Chondrocyte (in vitro differentiated cells): ENCODE measurements around the gene NOL9. TPM values are rescaled to one million over a fixed set of nuclear protein-coding genes. Genes with fewer than 3 reads are reported as not detected.

Source experiments
- DNase-seq: peaks from one replicate; pipeline ENCODE4 v3.0.0; 2021; ENCODE audit warnings: mixed read lengths, low spot score
- H3K27ac Mint-ChIP-seq: one replicate; pipeline ENCODE4 v1.8.0; 2021; ENCODE audit warnings: mild to moderate bottlenecking, moderate library complexity, mixed read lengths; ENCODE audit not compliant: unreplicated experiment
- H3K27me3 Mint-ChIP-seq: 2 replicates; pipeline ENCODE4 v1.8.0; 2021; ENCODE audit warnings: low read depth, mixed read lengths
- H3K36me3 Mint-ChIP-seq: 2 replicates; pipeline ENCODE4 v1.8.0; 2021; ENCODE audit warnings: low read depth, mixed read lengths
- H3K4me1 Mint-ChIP-seq: 2 replicates; pipeline ENCODE4 v1.8.0; 2021; ENCODE audit warnings: low read depth, mild to moderate bottlenecking, mixed read lengths
- H3K4me3 Mint-ChIP-seq: one replicate; pipeline ENCODE4 v1.8.0; 2021; ENCODE audit warnings: mild to moderate bottlenecking, moderate library complexity, mixed read lengths; ENCODE audit not compliant: unreplicated experiment
- H3K9me3 Mint-ChIP-seq: 2 replicates; pipeline ENCODE4 v1.8.0; 2021; ENCODE audit warnings: low read depth, mixed read lengths
- CTCF ChIP-seq: fragments of 200-600 bp; sonication (generic); IDR thresholded peaks from 2 replicates; pipeline ENCODE4 v1.5.0; 2021; ENCODE audit warnings: antibody characterized with exemption, mild to moderate bottlenecking, moderate library complexity
- total RNA-seq: library from RNA; stranded (reverse); gene quantifications from 3 replicates; pipeline ENCODE4 v1.2.1, GENCODE V29; 2021

Gene NOL9
- total RNA-seq, 1 donor from 2014 or later, result 27.0 TPM

DNA sequence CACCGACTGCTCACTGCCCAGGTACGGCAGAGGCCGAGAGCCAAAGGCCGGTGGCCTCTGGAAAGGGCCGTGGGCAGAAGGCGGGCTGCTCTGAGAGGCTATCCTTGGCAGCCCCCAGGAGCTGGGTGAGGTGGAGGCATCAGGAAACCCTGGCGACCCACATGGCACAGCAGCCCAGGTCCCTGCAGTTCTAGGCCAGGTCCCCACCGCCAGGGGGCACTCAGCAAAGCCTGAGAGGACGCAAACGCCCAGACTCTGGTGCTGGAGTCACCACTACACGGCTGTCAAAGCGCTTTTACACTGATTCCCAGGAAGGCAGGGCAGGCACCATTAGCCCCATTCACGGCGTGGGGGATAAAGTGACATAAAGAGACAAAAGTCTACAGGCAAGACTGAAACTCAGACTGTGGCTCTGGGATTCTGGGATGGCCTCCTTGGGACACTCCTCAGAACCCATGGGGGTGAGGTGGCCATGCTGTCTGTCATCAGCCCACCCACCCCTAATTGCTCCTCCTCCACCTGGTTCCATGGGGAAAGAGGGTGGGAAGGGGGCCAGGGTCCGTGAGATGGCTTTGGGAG, 67.8 kb downstream of the NOL9 start:
- peaks cover 41% of the 10 kb centered on the region for H3K4me1 Mint-ChIP-seq
- DNase-seq, result no peak
- peak; percentile 89 for TF ChIP-seq CTCF
- no peaks in the 10 kb centered on the region for H3K9me3 Mint-ChIP-seq
- no peaks in the 10 kb centered on the region for H3K36me3 Mint-ChIP-seq
- peak overlapping the region; percentile 70 for H3K4me3 Mint-ChIP-seq
- peak overlapping the region; percentile 22 for H3K27ac Mint-ChIP-seq
- H3K27me3 Mint-ChIP-seq, result no peaks in the 10 kb centered on the region

- no peak overlapping the region for H3K27ac Mint-ChIP-seq
- no peaks in the 10 kb centered on the region for H3K36me3 Mint-ChIP-seq
- TF ChIP-seq CTCF, result no peak
- H3K4me1 Mint-ChIP-seq, result peaks cover 35% of the 10 kb centered on the region
- H3K4me3 Mint-ChIP-seq, result peak overlapping the region; percentile 70
- no peaks in the 10 kb centered on the region for H3K27me3 Mint-ChIP-seq
- no peak for DNase-seq
- no peaks in the 10 kb centered on the region for H3K9me3 Mint-ChIP-seq
These were observed 68.9 kb downstream of the NOL9 start for GRCh38 chr1:6485168-6486101.

DNA sequence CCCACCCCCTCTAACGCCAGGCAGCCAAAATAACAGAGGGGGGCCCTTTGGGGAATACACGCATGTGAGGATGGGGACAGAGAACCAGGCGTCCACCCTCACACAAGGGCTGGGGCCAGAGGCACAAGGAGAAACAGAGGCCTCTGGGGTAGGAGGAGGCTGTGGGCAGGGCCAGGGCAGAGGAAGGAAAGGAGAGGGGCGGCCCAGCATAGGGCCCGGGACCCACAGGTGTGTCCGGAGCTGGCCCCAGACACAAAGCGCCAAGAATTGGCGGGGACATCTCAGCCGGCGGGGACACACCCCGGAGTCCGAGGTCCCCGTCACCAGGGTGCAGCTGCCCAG, 69.5 kb downstream of the NOL9 start:
- Mint-ChIP-seq H3K36me3 (no peaks in the 10 kb centered on the region), H3K9me3 (no peaks in the 10 kb centered on the region), H3K27ac (no peak overlapping the region), H3K4me1 (peaks cover 34% of the 10 kb centered on the region), H3K27me3 (no peaks in the 10 kb centered on the region), H3K4me3 (peak overlapping the region; percentile 68)
- no peak for DNase-seq
- no peak for TF ChIP-seq CTCF

DNA sequence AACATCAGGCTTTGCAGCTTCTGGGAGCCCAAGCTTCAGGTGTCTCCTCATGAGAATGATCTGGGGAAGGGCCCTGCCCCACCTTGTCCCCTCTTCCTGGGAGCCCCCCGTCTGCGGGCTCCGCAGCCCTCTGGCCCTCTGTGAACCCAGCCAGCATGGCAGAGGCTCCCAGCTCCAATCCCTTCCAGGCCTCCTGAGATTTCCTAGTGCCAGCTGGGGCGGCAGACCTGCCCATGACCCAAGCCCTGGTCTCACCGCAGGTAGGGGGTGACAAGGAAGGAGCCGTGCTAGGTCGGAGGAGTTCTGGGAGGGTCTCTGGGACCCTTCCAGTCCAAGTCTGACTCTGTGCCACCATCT, 70.6 kb downstream of the NOL9 start:
- no peaks in the 10 kb centered on the region for H3K27me3 Mint-ChIP-seq
- no peaks in the 10 kb centered on the region for H3K36me3 Mint-ChIP-seq
- no peak overlapping the region for H3K27ac Mint-ChIP-seq
- H3K9me3 Mint-ChIP-seq, result no peaks in the 10 kb centered on the region
- TF ChIP-seq CTCF, result no peak
- no peak for DNase-seq
- H3K4me1 Mint-ChIP-seq, result peaks cover 31% of the 10 kb centered on the region
- H3K4me3 Mint-ChIP-seq, result no peak overlapping the region

DNA sequence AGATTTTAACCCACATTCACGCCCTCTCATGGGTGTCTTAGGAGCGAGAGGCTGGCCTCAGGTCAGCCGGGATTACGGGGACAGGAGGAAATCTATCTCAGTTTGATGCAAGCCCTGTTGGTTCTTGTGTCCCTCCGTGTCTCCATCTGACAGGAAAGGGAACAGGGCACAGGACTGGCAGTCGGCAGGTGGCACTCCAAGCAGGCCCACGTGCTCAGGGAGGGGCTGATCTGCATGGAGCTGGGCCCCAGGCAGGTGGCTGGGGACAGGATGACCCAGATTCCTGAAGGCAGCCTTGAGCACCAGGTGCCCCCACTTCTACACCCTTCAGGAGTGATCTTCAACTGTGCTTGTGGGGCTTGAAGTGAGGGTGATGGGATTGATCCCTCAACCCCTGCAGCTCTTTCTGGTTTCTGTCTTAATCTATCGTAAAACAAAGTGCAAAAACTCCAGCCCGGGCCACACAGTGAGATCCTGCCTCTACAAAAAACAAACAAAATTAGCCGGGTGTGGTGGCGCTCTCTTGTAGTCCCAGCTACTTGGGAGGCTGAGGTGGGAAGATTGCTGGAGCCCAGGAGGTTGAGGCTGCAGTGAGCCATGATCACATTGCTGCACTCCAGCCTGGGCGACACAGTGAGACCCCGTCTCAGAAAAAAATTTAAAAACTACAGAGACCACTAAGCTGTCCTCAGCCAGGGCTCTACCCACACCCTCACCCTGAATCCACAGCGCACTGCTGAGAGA, 71.1 kb downstream of the NOL9 start:
- Mint-ChIP-seq H3K4me1 (peaks cover 28% of the 10 kb centered on the region), H3K36me3 (no peaks in the 10 kb centered on the region), H3K27ac (no peak overlapping the region), H3K9me3 (no peaks in the 10 kb centered on the region), H3K4me3 (no peak overlapping the region), H3K27me3 (no peaks in the 10 kb centered on the region)
- TF ChIP-seq CTCF, result no peak
- DNase-seq, result no peak
